Thoracic aorta (tissue), 2 donors: Measurements from ENCODE around the gene CRIP3. TPM values are rescaled to one million over a fixed set of nuclear protein-coding genes. Genes with fewer than 3 reads are reported as not detected.

Experiments
- ATAC-seq: fragments of 150-250 bp; one replicate; pipeline ENCODE4 v1.8.0; 2017; ENCODE audit warnings: low read depth; ENCODE audit not compliant: insufficient number of reproducible peaks, low FRiP score
- DNase-seq: peaks from one replicate; pipeline ENCODE4 v3.0.0-alpha.2; 2020; ENCODE audit warnings: low spot score
- H3K27ac ChIP-seq, 2 donors: fragments of 200-600 bp; sonication (generic); 1 replicate in 1 of 2; 2 replicates in 1 of 2; pipeline ENCODE4 v1.5.1; 2016; ENCODE audit warnings: mild to moderate bottlenecking in 2 of 2, moderate library complexity in 2 of 2
- H3K27me3 ChIP-seq: fragments of 200-600 bp; sonication (generic); replicated peaks from 2 replicates; pipeline ENCODE4 v1.6.0; 2016; ENCODE audit warnings: mild to moderate bottlenecking; ENCODE audit not compliant: insufficient read depth
- H3K36me3 ChIP-seq: fragments of 200-600 bp; sonication (generic); one replicate; pipeline ENCODE4 v1.5.1; 2016
- H3K4me1 ChIP-seq, 2 donors: fragments of 200-600 bp; sonication (generic); 1 replicate in 1 of 2; 2 replicates in 1 of 2; pipeline versions ENCODE4 v1.5.1 to v1.6.0; 2016; ENCODE audit warnings: low read depth in 2 of 2, mild to moderate bottlenecking in 1 of 2; ENCODE audit not compliant: control insufficient read depth in 1 of 2
- H3K4me3 ChIP-seq: fragments of 200-600 bp; sonication (generic); 2 replicates; pipeline ENCODE4 v1.5.1; 2016; ENCODE audit warnings: mild to moderate bottlenecking
- H3K9me3 ChIP-seq: fragments of 200-600 bp; sonication (generic); 2 replicates; pipeline ENCODE4 v1.5.1; 2016
- CTCF ChIP-seq: fragments of 200-600 bp; sonication (generic); IDR thresholded peaks from one replicate; pipeline ENCODE4 v1.5.1; 2019; ENCODE audit warnings: antibody characterized with exemption
- total RNA-seq, 2 donors: library from RNA; depleted of rRNA; stranded (reverse); fragments of >200 nt; gene quantifications; one replicate each; pipeline versions ENCODE4 v1.1.0 to v1.2.3, GENCODE V29; 2016

CRIP3 gene
- total RNA-seq, 2 donors from 2014 or later = not detected

- DNase-seq = no peak
- no peaks in the 10 kb centered on the region for H3K27me3 ChIP-seq
- no peaks in the 10 kb centered on the region for H3K36me3 ChIP-seq
- no peaks in the 10 kb centered on the region for H3K9me3 ChIP-seq
- ATAC-seq = no peak
- no peak overlapping the region for H3K27ac ChIP-seq
- H3K4me3 ChIP-seq = no peak overlapping the region
- TF ChIP-seq CTCF = no peak
- no peaks in the 10 kb centered on the region for H3K4me1 ChIP-seq
Observed at GRCh38 chr6:43292763-43293318, 15.8 kb downstream of the CRIP3 start.

- ATAC-seq (no peak), DNase-seq (no peak)
- no peaks in the 10 kb centered on the region for H3K4me1 ChIP-seq
- H3K9me3 ChIP-seq = no peaks in the 10 kb centered on the region
- H3K27me3 ChIP-seq = no peaks in the 10 kb centered on the region
- H3K36me3 ChIP-seq = no peaks in the 10 kb centered on the region
- TF ChIP-seq CTCF = no peak
- H3K27ac ChIP-seq = no peak overlapping the region
- no peak overlapping the region for H3K4me3 ChIP-seq
Observed at GRCh38 chr6:43292341-43292740, 16.3 kb downstream of the CRIP3 start.

- H3K27ac ChIP-seq = no peak overlapping the region
- DNase-seq (no peak), ATAC-seq (no peak)
- no peaks in the 10 kb centered on the region for H3K36me3 ChIP-seq
- H3K9me3 ChIP-seq = no peaks in the 10 kb centered on the region
- no peak for TF ChIP-seq CTCF
- H3K27me3 ChIP-seq = no peaks in the 10 kb centered on the region
- H3K4me3 ChIP-seq = no peak overlapping the region
- no peaks in the 10 kb centered on the region for H3K4me1 ChIP-seq
Observed at GRCh38 chr6:43291708-43292107, 16.9 kb downstream of the CRIP3 start.

- Histone ChIP-seq H3K27ac (no peak overlapping the region), H3K27me3 (no peaks in the 10 kb centered on the region), H3K4me3 (no peak overlapping the region), H3K4me1 (no peaks in the 10 kb centered on the region), H3K36me3 (no peaks in the 10 kb centered on the region), H3K9me3 (no peaks in the 10 kb centered on the region)
- TF ChIP-seq CTCF = no peak
- no peak for DNase-seq
- ATAC-seq = no peak
Observed at GRCh38 chr6:43290905-43291355, 17.7 kb downstream of the CRIP3 start.

GRCh38 chr6:43290339-43290904 is 18.2 kb downstream of the CRIP3 start:
- Histone ChIP-seq H3K27me3 (no peaks in the 10 kb centered on the region), H3K27ac (no peak overlapping the region), H3K4me1 (no peaks in the 10 kb centered on the region), H3K9me3 (no peaks in the 10 kb centered on the region), H3K4me3 (no peak overlapping the region), H3K36me3 (no peaks in the 10 kb centered on the region)
- ATAC-seq (no peak), DNase-seq (no peak)
- TF ChIP-seq CTCF = no peak
